Smooth muscle cell (in vitro differentiated cells): Measurements from ENCODE around the gene FZR1. TPM values are rescaled to one million over a fixed set of nuclear protein-coding genes. Genes with fewer than 3 reads are reported as not detected.

Experiments
- DNase-seq: peaks from one replicate; lab custom pipeline; 2025; ENCODE audit not compliant: unreplicated experiment; lab: John Stamatoyannopoulos, UW
- H2AFZ ChIP-seq: fragments of 200-600 bp; sonication (generic); 2 replicates; pipeline ENCODE4 v1.6.0; 2016; ENCODE audit warnings: antibody characterized with exemption, low read depth, mild to moderate bottlenecking
- H3F3A ChIP-seq: fragments of 200-600 bp; sonication (generic); 2 replicates; pipeline ENCODE4 v1.6.0; 2017; ENCODE audit warnings: antibody characterized with exemption, low read depth
- H3K27ac ChIP-seq: fragments of 200-600 bp; sonication (generic); 2 replicates; pipeline ENCODE4 v1.5.1; 2016; ENCODE audit warnings: low read depth, mild to moderate bottlenecking
- H3K27me3 ChIP-seq: fragments of 200-600 bp; sonication (generic); 2 replicates; pipeline ENCODE4 v1.6.1; 2016; ENCODE audit warnings: low read depth, mild to moderate bottlenecking
- H3K36me3 ChIP-seq: fragments of 200-600 bp; sonication (generic); 2 replicates; pipeline ENCODE4 v1.5.1; 2016; ENCODE audit warnings: low read depth
- H3K4me1 ChIP-seq: fragments of 200-600 bp; sonication (generic); 2 replicates; pipeline ENCODE4 v1.5.1; 2016; ENCODE audit warnings: low read depth
- H3K4me2 ChIP-seq: fragments of 200-600 bp; sonication (generic); 2 replicates; pipeline ENCODE4 v1.6.0; 2016; ENCODE audit warnings: mild to moderate bottlenecking
- H3K4me3 ChIP-seq: fragments of 200-600 bp; sonication (generic); 2 replicates; pipeline ENCODE4 v1.5.1; 2016; ENCODE audit warnings: mild to moderate bottlenecking
- H3K79me2 ChIP-seq: fragments of 200-600 bp; sonication (generic); 2 replicates; pipeline ENCODE4 v1.6.0; 2016; ENCODE audit warnings: low read depth, mild to moderate bottlenecking
- H3K9ac ChIP-seq: fragments of 200-600 bp; sonication (generic); 2 replicates; pipeline ENCODE4 v1.6.0; 2016; ENCODE audit warnings: low read depth
- H3K9me3 ChIP-seq: fragments of 200-600 bp; sonication (generic); replicated peaks from 2 replicates; pipeline ENCODE4 v1.5.1; 2016; ENCODE audit warnings: low read depth
- H4K20me1 ChIP-seq: fragments of 200-600 bp; sonication (generic); 2 replicates; pipeline ENCODE4 v1.6.0; 2016; ENCODE audit warnings: low read depth
- WGBS: methylation state at CpG from one replicate; pipeline ENCODE4 v1.1.7; 2016; ENCODE audit warnings: low lambda C conversion rate; 5-methylcytosine and 5-hydroxymethylcytosine counted together
- polyA plus RNA-seq: library from polyadenylated mRNA; unstranded; fragments of >200 nt; fragmentation: Nextera tagmentation; extraction: Ambion mirVana; gene quantifications from 2 replicates; pipeline ENCODE4 v1.2.1, GENCODE V29; 2016
- total RNA-seq: library from RNA; depleted of rRNA; stranded (reverse); fragments of >200 nt; gene quantifications from 2 replicates; pipeline ENCODE4 v1.2.3, GENCODE V29; 2014
- TF ChIP-seq, protein P1 (sequence below): fragments of 200-600 bp; sonication (generic); IDR thresholded peaks from 2 replicates; pipeline ENCODE4 v1.5.1; 2017; ENCODE audit warnings: borderline replicate concordance, mild to moderate bottlenecking, antibody characterized with exemption; ENCODE audit not compliant: insufficient read depth, poor library complexity, severe bottlenecking

Gene FZR1
- total and polyA plus RNA-seq, 2 experiments from 2014 or later, result 16.3 to 49.7 TPM

DNA sequence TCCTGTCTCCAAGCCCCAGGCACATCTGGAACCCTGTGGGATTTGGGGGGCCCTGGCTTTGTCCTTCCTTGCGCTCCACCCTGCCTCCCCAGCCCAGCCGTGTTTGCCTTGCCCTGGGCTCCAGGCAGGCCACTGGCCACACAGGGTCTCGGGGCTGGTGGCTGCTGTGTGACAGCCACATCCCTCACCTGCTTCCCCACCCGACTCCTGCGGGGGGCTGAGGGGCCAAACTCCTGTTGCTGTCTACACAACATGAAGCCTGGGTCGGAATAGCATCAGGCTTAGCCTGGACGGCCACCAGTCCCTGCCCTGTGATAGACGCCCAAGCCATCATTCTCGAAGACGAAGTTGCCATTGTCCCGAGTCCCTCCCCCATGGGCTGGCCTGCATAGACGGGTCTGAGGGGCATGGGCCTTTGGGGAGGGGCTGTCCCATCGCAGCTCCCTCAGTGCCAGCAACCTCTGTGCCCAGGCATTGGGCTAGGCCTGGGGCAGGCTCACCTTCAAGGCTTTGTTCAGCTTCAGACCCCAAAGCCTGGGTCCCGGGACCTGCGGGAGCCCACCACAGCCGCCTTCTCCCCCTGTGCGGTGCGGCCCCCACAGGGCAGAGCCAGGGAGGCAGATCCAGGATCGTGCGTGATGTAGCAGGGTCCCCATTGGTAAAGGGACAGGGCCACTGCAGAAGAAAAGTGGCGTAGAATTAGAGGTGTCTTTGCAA, 17.4 kb downstream of the FZR1 start:
- peaks cover 93% of the 10 kb centered on the region for H4K20me1 ChIP-seq
- no peak overlapping the region for H3K4me2 ChIP-seq
- TF ChIP-seq, protein P1, sequence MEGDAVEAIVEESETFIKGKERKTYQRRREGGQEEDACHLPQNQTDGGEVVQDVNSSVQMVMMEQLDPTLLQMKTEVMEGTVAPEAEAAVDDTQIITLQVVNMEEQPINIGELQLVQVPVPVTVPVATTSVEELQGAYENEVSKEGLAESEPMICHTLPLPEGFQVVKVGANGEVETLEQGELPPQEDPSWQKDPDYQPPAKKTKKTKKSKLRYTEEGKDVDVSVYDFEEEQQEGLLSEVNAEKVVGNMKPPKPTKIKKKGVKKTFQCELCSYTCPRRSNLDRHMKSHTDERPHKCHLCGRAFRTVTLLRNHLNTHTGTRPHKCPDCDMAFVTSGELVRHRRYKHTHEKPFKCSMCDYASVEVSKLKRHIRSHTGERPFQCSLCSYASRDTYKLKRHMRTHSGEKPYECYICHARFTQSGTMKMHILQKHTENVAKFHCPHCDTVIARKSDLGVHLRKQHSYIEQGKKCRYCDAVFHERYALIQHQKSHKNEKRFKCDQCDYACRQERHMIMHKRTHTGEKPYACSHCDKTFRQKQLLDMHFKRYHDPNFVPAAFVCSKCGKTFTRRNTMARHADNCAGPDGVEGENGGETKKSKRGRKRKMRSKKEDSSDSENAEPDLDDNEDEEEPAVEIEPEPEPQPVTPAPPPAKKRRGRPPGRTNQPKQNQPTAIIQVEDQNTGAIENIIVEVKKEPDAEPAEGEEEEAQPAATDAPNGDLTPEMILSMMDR, result no peak
- 92% methylated on average over 20 of the region's 21 CpGs for WGBS
- no peaks in the 10 kb centered on the region for H3F3A ChIP-seq
- no peak overlapping the region for H2AFZ ChIP-seq
- no peak overlapping the region for H3K27ac ChIP-seq
- H3K9me3 ChIP-seq, result no peaks in the 10 kb centered on the region
- no peak overlapping the region for H3K4me3 ChIP-seq
- no peak for DNase-seq
- H3K4me1 ChIP-seq, result no peaks in the 10 kb centered on the region
- no peak overlapping the region for H3K9ac ChIP-seq
- H3K27me3 ChIP-seq, result no peaks in the 10 kb centered on the region
- H3K79me2 ChIP-seq, result peaks cover 30% of the 10 kb centered on the region
- no peaks in the 10 kb centered on the region for H3K36me3 ChIP-seq

DNA sequence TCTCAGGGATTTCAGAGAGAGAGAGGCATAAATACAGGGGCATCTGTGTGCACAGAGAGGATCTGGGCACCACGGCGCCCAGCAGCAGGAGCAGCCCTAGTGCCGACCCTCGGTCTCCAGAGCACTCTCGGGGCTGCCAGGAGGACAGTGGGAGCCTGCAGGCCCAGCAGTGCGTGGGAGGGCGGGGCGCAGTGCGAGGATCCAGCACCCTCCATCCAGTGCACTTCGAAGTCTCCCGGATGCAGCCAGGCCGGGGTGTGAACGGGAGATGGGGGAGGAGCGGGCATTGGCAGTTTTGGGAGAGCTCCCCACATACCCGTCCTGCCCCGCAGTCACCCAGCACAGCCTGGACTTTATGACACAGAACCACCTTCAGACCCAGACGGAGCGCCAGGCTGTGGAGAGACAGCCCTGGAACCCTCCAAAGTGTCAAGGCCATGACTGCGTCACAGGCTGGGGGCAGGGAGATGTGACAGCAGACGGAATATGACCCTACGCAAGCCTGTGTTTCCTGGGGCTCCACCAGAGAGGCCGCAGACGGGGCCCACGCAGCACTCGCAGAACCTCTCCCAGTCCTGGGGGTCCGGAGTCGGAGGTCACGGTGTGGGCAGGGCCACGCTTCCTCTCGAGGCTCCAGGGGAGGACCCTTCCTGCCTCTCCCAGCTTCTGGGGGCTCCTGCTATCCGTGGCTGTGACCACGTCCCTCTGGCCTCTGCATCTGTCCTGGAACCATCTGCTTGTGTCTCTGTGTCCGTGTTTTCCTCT, 18.1 kb downstream of the FZR1 start:
- Histone ChIP-seq H3K36me3 (no peaks in the 10 kb centered on the region), H3K27ac (no peak overlapping the region), H3K79me2 (peaks cover 22% of the 10 kb centered on the region), H3K4me1 (no peaks in the 10 kb centered on the region), H3K4me2 (no peak overlapping the region), H3K27me3 (no peaks in the 10 kb centered on the region), H3F3A (no peaks in the 10 kb centered on the region), H2AFZ (no peak overlapping the region), H3K9me3 (no peaks in the 10 kb centered on the region), H3K4me3 (no peak overlapping the region), H4K20me1 (peaks cover 88% of the 10 kb centered on the region), H3K9ac (no peak overlapping the region)
- 98% methylated on average over 33 of the region's 33 CpGs for WGBS
- DNase-seq, result no peak
- TF ChIP-seq, protein P1, result no peak

DNA sequence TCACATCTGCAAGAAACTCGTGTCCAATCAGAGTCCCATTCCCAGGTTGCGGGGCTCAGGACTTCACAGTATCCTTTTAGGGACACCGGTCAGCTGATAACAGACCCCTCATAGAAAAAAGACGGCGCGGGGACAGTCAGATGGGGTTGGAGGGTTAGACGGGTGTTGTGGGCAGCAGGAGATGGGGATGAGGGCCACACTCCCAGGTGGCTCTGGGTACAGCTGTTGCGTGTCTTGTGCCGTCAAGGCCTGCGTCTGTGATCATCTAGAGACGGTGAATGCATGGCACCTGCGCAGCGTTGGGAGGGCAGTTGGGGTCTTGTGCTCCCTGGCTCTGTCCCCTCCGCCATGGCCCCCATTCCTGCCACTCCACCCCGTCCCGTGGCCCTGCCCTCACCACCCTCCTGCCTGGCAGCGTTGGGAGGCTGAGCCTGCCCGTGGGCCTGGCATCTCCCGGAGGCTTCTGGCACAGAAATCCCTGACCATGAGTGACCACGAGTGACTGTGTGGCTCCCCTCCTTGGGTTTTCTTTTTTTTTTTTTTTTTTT, 18.9 kb downstream of the FZR1 start:
- no peak overlapping the region for H3K9ac ChIP-seq
- no peaks in the 10 kb centered on the region for H3K9me3 ChIP-seq
- WGBS, result 98% methylated on average over 20 of the region's 20 CpGs
- H3K4me2 ChIP-seq, result no peak overlapping the region
- no peak overlapping the region for H2AFZ ChIP-seq
- TF ChIP-seq, protein P1, result no peak
- no peaks in the 10 kb centered on the region for H3K36me3 ChIP-seq
- H3K4me3 ChIP-seq, result no peak overlapping the region
- no peaks in the 10 kb centered on the region for H3K27me3 ChIP-seq
- no peaks in the 10 kb centered on the region for H3F3A ChIP-seq
- no peak for DNase-seq
- peaks cover 15% of the 10 kb centered on the region for H3K79me2 ChIP-seq
- H3K27ac ChIP-seq, result no peak overlapping the region
- no peaks in the 10 kb centered on the region for H3K4me1 ChIP-seq
- H4K20me1 ChIP-seq, result peaks cover 81% of the 10 kb centered on the region
